ENCODE measurements around the gene LIFR. TPM values are rescaled to one million over a fixed set of nuclear protein-coding genes. Genes with fewer than 3 reads are reported as not detected.
"Not testable (repeated sequence)": the region's sequence is repeated elsewhere in the genome, so short reads cannot be mapped to it uniquely, and the experiment has no call there.

The LIFR gene
- total RNA-seq, 1 donor from 2014 or later = 10.0 TPM

- H3K27me3 ChIP-seq (ENCODE audit: control insufficient read depth, insufficient read depth, low read length) = peaks cover 4% of the 10 kb centered on the region
- FAIRE-seq = no peak
Measured at GRCh38 chr5:38576961-38577684, 20.7 kb upstream of the LIFR start.

GRCh38 chr5:38576442-38576841 lies 20.0 kb upstream of the LIFR start:
- TF ChIP-seq CTCF (IDR thresholded peaks at IDR 0.05; ENCODE audit: insufficient read depth, low read length, severe bottlenecking) = no peak
- Histone ChIP-seq H3K4me3 (ENCODE audit: low read depth, low read length) (no peak overlapping the region), H3K36me3 (ENCODE audit: control insufficient read depth, insufficient read depth, low read length) (no peaks in the 10 kb centered on the region), H3K27me3 (ENCODE audit: control insufficient read depth, insufficient read depth, low read length) (peaks cover 4% of the 10 kb centered on the region)
- no peak for FAIRE-seq
- DNase-seq (ENCODE audit: low read depth) = no peak

More at GRCh38 chr5:38576961-38577684, 20.7 kb upstream of the LIFR start:
- Histone ChIP-seq H3K4me3 (ENCODE audit: low read depth, low read length) (no peak overlapping the region), H3K36me3 (ENCODE audit: control insufficient read depth, insufficient read depth, low read length) (no peaks in the 10 kb centered on the region)
- no peak for TF ChIP-seq CTCF (IDR thresholded peaks at IDR 0.05; ENCODE audit: insufficient read depth, low read length, severe bottlenecking)
- DNase-seq (ENCODE audit: low read depth) = no peak

GRCh38 chr5:38575476-38575875 lies 19.0 kb upstream of the LIFR start:
- Histone ChIP-seq H3K36me3 (ENCODE audit: control insufficient read depth, insufficient read depth, low read length) (no peaks in the 10 kb centered on the region), H3K27me3 (ENCODE audit: control insufficient read depth, insufficient read depth, low read length) (peaks cover 4% of the 10 kb centered on the region), H3K4me3 (ENCODE audit: low read depth, low read length) (no peak overlapping the region)
- TF ChIP-seq CTCF (IDR thresholded peaks at IDR 0.05; ENCODE audit: insufficient read depth, low read length, severe bottlenecking) = no peak
- FAIRE-seq (no peak), DNase-seq (ENCODE audit: low read depth) (no peak)

- no peak for FAIRE-seq
- no peak for TF ChIP-seq CTCF (IDR thresholded peaks at IDR 0.05; ENCODE audit: insufficient read depth, low read length, severe bottlenecking)
Measured at GRCh38 chr5:38574009-38574408, 17.6 kb upstream of the LIFR start.

GRCh38 chr5:38573521-38573920 lies 17.1 kb upstream of the LIFR start:
- no peak for TF ChIP-seq CTCF (IDR thresholded peaks at IDR 0.05; ENCODE audit: insufficient read depth, low read length, severe bottlenecking)
- no peak overlapping the region for H3K4me3 ChIP-seq (ENCODE audit: low read depth, low read length)
- DNase-seq (ENCODE audit: low read depth) = no peak
- no peaks in the 10 kb centered on the region for H3K36me3 ChIP-seq (ENCODE audit: control insufficient read depth, insufficient read depth, low read length)
- H3K27me3 ChIP-seq (ENCODE audit: control insufficient read depth, insufficient read depth, low read length) = peaks cover 4% of the 10 kb centered on the region
- no peak for FAIRE-seq

More at GRCh38 chr5:38574009-38574408, 17.6 kb upstream of the LIFR start:
- no peaks in the 10 kb centered on the region for H3K36me3 ChIP-seq (ENCODE audit: control insufficient read depth, insufficient read depth, low read length)
- no peak for DNase-seq (ENCODE audit: low read depth)
- H3K4me3 ChIP-seq (ENCODE audit: low read depth, low read length) = no peak overlapping the region
- H3K27me3 ChIP-seq (ENCODE audit: control insufficient read depth, insufficient read depth, low read length) = peaks cover 4% of the 10 kb centered on the region

GRCh38 chr5:38569180-38569579 lies 12.7 kb upstream of the LIFR start:
- DNase-seq (ENCODE audit: low read depth) (no peak), FAIRE-seq (no peak)
- Histone ChIP-seq H3K27me3 (ENCODE audit: control insufficient read depth, insufficient read depth, low read length) (no peaks in the 10 kb centered on the region), H3K36me3 (ENCODE audit: control insufficient read depth, insufficient read depth, low read length) (no peaks in the 10 kb centered on the region), H3K4me3 (ENCODE audit: low read depth, low read length) (no peak overlapping the region)
- TF ChIP-seq CTCF (IDR thresholded peaks at IDR 0.05; ENCODE audit: insufficient read depth, low read length, severe bottlenecking) = no peak

GRCh38 chr5:38567306-38567705 lies 10.9 kb upstream of the LIFR start:
- not testable (repeated sequence) for FAIRE-seq; H3K4me3 ChIP-seq (ENCODE audit: low read depth, low read length)

More at GRCh38 chr5:38567306-38567705, 10.9 kb upstream of the LIFR start:
- H3K36me3 ChIP-seq (ENCODE audit: control insufficient read depth, insufficient read depth, low read length); DNase-seq (ENCODE audit: low read depth); H3K27me3 ChIP-seq (ENCODE audit: control insufficient read depth, insufficient read depth, low read length): not testable (repeated sequence)
